ENCODE results near the gene URB2. TPM values are rescaled to one million over a fixed set of nuclear protein-coding genes. Genes with fewer than 3 reads are reported as not detected.

URB2 gene
- total RNA-seq, 1 donor from 2014 or later = 9.7 TPM

DNA sequence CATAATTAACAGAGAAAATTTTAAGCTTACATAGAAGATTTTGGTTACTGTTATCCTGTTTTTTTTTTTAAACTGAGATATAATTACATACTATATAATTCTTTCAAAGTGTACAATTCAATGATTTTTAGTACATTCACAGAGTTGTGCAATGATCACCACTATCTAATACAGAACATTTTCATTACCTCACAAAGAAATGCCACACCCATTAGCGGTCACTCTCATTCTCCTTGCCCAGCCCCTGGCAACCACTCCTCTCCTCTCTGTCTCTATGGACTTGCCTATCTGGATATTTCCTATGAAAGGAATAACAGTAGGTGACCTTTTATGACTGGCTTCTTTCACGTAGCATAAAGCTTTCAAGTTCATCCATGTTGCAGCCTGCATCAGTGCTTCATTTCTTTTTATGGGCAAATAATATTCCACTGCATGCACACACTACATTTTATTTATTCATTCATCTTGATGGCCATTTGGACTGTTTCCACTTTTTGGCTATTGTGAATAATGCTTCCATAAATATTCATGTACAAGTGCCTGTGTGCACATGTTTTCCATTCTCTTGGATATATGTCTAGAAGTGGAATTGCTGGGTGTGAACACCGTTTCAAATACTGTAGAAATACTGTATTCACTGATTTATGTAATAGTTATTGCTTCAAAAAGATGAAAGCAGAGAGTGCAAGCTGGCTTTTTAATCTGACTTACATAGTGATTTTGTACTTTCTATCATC, 26.7 kb upstream of the URB2 start:
- Mint-ChIP-seq H3K27ac (ENCODE audit: unreplicated experiment) (no peak overlapping the region), H3K4me3 (ENCODE audit: unreplicated experiment) (no peak overlapping the region), H3K9me3 (ENCODE audit: unreplicated experiment) (no peaks in the 10 kb centered on the region), H3K27me3 (ENCODE audit: low read depth, unreplicated experiment) (no peaks in the 10 kb centered on the region), H3K36me3 (ENCODE audit: low read depth, unreplicated experiment) (peaks cover 28% of the 10 kb centered on the region), H3K4me1 (ENCODE audit: low read depth, unreplicated experiment) (peaks cover 9% of the 10 kb centered on the region)
- peaks cover 8% of the 10 kb centered on the region for H3K4me1 ChIP-seq (ENCODE audit: insufficient read depth, low read length)
- H4K20me1 ChIP-seq (ENCODE audit: insufficient read depth, low read length) = peaks cover 37% of the 10 kb centered on the region
- H2AFZ ChIP-seq (ENCODE audit: low read depth, low read length) = no peak overlapping the region
- peaks cover 17% of the 10 kb centered on the region for H3K36me3 ChIP-seq (ENCODE audit: insufficient read depth, low read length)
- DNase-seq (ENCODE audit: low read depth) = no peak
- H3K9ac ChIP-seq (ENCODE audit: low read length) = no peak overlapping the region
- no peaks in the 10 kb centered on the region for H3K27me3 ChIP-seq (ENCODE audit: insufficient read depth, low read length)
- peaks cover 52% of the 10 kb centered on the region for H3K79me2 ChIP-seq (ENCODE audit: insufficient read depth, low read length)
- no peak overlapping the region for H3K4me2 ChIP-seq (ENCODE audit: low read length)
- H3K4me3 ChIP-seq (ENCODE audit: insufficient read depth, low read depth, low read length) = no peak overlapping the region
- FAIRE-seq = no peak
- no peak overlapping the region for H3K27ac ChIP-seq (ENCODE audit: low read depth, low read length)
- TF ChIP-seq EZH2 (IDR thresholded peaks at IDR 0.05; ENCODE audit: insufficient read depth, low read length) = no peak
- TF ChIP-seq, protein P1, sequence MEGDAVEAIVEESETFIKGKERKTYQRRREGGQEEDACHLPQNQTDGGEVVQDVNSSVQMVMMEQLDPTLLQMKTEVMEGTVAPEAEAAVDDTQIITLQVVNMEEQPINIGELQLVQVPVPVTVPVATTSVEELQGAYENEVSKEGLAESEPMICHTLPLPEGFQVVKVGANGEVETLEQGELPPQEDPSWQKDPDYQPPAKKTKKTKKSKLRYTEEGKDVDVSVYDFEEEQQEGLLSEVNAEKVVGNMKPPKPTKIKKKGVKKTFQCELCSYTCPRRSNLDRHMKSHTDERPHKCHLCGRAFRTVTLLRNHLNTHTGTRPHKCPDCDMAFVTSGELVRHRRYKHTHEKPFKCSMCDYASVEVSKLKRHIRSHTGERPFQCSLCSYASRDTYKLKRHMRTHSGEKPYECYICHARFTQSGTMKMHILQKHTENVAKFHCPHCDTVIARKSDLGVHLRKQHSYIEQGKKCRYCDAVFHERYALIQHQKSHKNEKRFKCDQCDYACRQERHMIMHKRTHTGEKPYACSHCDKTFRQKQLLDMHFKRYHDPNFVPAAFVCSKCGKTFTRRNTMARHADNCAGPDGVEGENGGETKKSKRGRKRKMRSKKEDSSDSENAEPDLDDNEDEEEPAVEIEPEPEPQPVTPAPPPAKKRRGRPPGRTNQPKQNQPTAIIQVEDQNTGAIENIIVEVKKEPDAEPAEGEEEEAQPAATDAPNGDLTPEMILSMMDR (IDR thresholded peaks at IDR 0.05; ENCODE audit: insufficient read depth, low read depth, low read length) = no peak
- H3K9me3 ChIP-seq (ENCODE audit: insufficient read depth, low read depth, low read length) = no peaks in the 10 kb centered on the region

DNA sequence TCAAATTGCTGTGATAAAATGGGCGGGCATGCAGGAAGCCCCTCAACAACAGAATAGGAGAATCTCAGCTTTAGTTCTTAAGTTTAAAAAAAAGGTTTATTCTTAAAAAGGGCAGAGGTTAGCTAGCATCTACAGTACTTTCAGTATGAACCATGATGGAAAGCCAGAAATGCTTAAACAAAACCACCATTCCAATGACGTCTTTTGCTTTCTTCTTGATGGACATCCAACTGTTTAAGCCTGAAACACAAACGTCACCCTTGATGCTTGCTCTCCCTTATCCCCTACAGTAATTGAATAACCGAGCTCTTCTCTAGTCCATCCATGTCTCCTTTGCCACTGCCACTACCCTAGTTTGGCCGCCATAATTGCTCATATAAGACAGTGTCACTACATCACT, 25.8 kb upstream of the URB2 start:
- Histone ChIP-seq H3K27me3 (ENCODE audit: insufficient read depth, low read length) (no peaks in the 10 kb centered on the region), H3K9ac (ENCODE audit: low read length) (no peak overlapping the region), H3K9me3 (ENCODE audit: insufficient read depth, low read depth, low read length) (no peaks in the 10 kb centered on the region), H3K36me3 (ENCODE audit: insufficient read depth, low read length) (peaks cover 21% of the 10 kb centered on the region), H2AFZ (ENCODE audit: low read depth, low read length) (no peak overlapping the region), H3K4me1 (ENCODE audit: insufficient read depth, low read length) (peaks cover 8% of the 10 kb centered on the region), H3K4me2 (ENCODE audit: low read length) (no peak overlapping the region), H3K79me2 (ENCODE audit: insufficient read depth, low read length) (peaks cover 46% of the 10 kb centered on the region), H4K20me1 (ENCODE audit: insufficient read depth, low read length) (peaks cover 35% of the 10 kb centered on the region), H3K27ac (ENCODE audit: low read depth, low read length) (no peak overlapping the region), H3K4me3 (ENCODE audit: insufficient read depth, low read depth, low read length) (no peak overlapping the region)
- Mint-ChIP-seq H3K27me3 (ENCODE audit: low read depth, unreplicated experiment) (no peaks in the 10 kb centered on the region), H3K36me3 (ENCODE audit: low read depth, unreplicated experiment) (peaks cover 26% of the 10 kb centered on the region), H3K27ac (ENCODE audit: unreplicated experiment) (no peak overlapping the region), H3K4me3 (ENCODE audit: unreplicated experiment) (no peak overlapping the region), H3K4me1 (ENCODE audit: low read depth, unreplicated experiment) (peaks cover 9% of the 10 kb centered on the region), H3K9me3 (ENCODE audit: unreplicated experiment) (no peaks in the 10 kb centered on the region)
- DNase-seq (ENCODE audit: low read depth) = no peak
- TF ChIP-seq EZH2 (IDR thresholded peaks at IDR 0.05; ENCODE audit: insufficient read depth, low read length) = no peak
- TF ChIP-seq, protein P1 (IDR thresholded peaks at IDR 0.05; ENCODE audit: insufficient read depth, low read depth, low read length) = no peak
- FAIRE-seq = no peak

GRCh38 chr1:229603371-229604005, 22.6 kb upstream of the URB2 start:
- DNase-seq (ENCODE audit: low read depth) (no peak), FAIRE-seq (no peak)
- Histone ChIP-seq H2AFZ (ENCODE audit: low read depth, low read length) (no peak overlapping the region), H4K20me1 (ENCODE audit: insufficient read depth, low read length) (peaks cover 16% of the 10 kb centered on the region), H3K4me3 (ENCODE audit: insufficient read depth, low read depth, low read length) (no peak overlapping the region), H3K36me3 (ENCODE audit: insufficient read depth, low read length) (peaks cover 35% of the 10 kb centered on the region), H3K4me2 (ENCODE audit: low read length) (no peak overlapping the region), H3K79me2 (ENCODE audit: insufficient read depth, low read length) (peaks cover 30% of the 10 kb centered on the region), H3K27ac (ENCODE audit: low read depth, low read length) (no peak overlapping the region), H3K4me1 (ENCODE audit: insufficient read depth, low read length) (no peaks in the 10 kb centered on the region), H3K9ac (ENCODE audit: low read length) (no peak overlapping the region), H3K9me3 (ENCODE audit: insufficient read depth, low read depth, low read length) (no peaks in the 10 kb centered on the region), H3K27me3 (ENCODE audit: insufficient read depth, low read length) (no peaks in the 10 kb centered on the region)
- H3K27ac Mint-ChIP-seq (ENCODE audit: unreplicated experiment) = no peak overlapping the region
- TF ChIP-seq, protein P1 (IDR thresholded peaks at IDR 0.05; ENCODE audit: insufficient read depth, low read depth, low read length) = no peak
- TF ChIP-seq EZH2 (IDR thresholded peaks at IDR 0.05; ENCODE audit: insufficient read depth, low read length) = no peak
- H3K4me1 Mint-ChIP-seq (ENCODE audit: low read depth, unreplicated experiment) = no peaks in the 10 kb centered on the region
- no peaks in the 10 kb centered on the region for H3K27me3 Mint-ChIP-seq (ENCODE audit: low read depth, unreplicated experiment)
- H3K4me3 Mint-ChIP-seq (ENCODE audit: unreplicated experiment) = no peak overlapping the region
- no peaks in the 10 kb centered on the region for H3K9me3 Mint-ChIP-seq (ENCODE audit: unreplicated experiment)
- H3K36me3 Mint-ChIP-seq (ENCODE audit: low read depth, unreplicated experiment) = peaks cover 28% of the 10 kb centered on the region
